GM13976 (cell line): ENCODE data around the gene RHOF.

Experiments
- DNase-seq: peaks from one replicate; pipeline ENCODE4 v3.0.0; 2012; ENCODE audit warnings: low spot score
- CTCF ChIP-seq: IDR thresholded peaks from 2 replicates; pipeline ENCODE4 v1.5.1; 2012; ENCODE audit warnings: borderline replicate concordance, mild to moderate bottlenecking; ENCODE audit not compliant: insufficient read depth; ENCODE audit errors: extremely low read depth, missing control alignments, control extremely low read depth
- in situ Hi-C: fragments of 300-500 bp; cut with MboI; formaldehyde crosslinking; loops from one replicate; pipeline ENCODE4 v1.12.0; 2022; ENCODE audit warnings: low sequenced_read_pairs, mixed read lengths, inconsistent platforms; ENCODE audit not compliant: unreplicated experiment

Gene RHOF

GRCh38 chr12:121729021-121729420 is 64.5 kb downstream of the RHOF start:
- in situ Hi-C loops = no loop called here
- DNase-seq = no peak
- no peak for TF ChIP-seq CTCF
